CD4-positive, alpha-beta T cell treated with Interleukin-12 subunit alpha and Interleukin-12 subunit beta, for 1 hour (primary cell): ENCODE data around the gene RNF212B.

Experiments
- DNase-seq: peaks from one replicate; pipeline ENCODE4 v3.0.0-alpha.2; 2020

RNF212B gene

DNA sequence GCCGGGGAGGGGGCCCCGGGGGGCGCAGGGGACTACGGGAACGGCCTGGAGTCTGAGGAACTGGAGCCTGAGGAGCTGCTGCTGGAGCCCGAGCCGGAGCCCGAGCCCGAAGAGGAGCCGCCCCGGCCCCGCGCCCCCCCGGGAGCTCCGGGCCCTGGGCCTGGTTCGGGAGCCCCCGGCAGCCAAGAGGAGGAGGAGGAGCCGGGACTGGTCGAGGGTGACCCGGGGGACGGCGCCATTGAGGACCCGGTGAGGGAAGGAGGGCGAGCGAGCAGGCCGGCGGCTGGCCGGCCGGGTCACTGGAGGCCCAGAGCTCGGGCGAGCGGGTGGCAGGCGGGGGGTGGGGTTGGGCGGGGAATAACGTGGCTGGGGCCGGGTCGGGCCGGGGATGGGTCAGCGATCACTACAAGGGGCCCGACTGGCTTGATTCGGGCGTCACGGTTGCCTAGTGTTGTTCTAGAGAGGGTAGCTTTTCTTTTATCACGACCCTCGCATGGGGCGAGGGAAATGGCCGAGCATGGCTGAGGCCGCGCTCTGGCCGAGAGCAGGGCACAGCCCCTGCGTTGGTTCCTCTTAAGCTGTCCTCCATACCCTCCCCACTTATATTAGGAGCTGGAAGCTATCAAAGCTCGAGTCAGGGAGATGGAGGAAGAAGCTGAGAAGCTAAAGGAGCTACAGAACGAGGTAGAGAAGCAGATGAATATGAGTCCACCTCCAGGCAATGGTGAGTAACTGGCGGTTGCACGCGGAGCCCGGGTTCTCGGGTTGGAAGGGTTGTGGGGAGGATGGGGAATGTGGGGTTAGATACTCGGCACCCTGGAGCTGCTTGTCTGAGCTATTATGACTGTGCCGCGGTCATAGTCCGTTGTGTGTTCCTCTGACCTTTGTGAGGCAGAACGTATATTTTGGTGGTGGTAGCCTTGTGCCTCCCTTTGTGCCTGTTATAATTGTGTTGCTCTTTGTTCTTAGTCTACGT lies 84.1 kb downstream of the RNF212B start:
- peak; percentile 52 for DNase-seq
